ENCODE data around the gene TNFRSF9.

DNA sequence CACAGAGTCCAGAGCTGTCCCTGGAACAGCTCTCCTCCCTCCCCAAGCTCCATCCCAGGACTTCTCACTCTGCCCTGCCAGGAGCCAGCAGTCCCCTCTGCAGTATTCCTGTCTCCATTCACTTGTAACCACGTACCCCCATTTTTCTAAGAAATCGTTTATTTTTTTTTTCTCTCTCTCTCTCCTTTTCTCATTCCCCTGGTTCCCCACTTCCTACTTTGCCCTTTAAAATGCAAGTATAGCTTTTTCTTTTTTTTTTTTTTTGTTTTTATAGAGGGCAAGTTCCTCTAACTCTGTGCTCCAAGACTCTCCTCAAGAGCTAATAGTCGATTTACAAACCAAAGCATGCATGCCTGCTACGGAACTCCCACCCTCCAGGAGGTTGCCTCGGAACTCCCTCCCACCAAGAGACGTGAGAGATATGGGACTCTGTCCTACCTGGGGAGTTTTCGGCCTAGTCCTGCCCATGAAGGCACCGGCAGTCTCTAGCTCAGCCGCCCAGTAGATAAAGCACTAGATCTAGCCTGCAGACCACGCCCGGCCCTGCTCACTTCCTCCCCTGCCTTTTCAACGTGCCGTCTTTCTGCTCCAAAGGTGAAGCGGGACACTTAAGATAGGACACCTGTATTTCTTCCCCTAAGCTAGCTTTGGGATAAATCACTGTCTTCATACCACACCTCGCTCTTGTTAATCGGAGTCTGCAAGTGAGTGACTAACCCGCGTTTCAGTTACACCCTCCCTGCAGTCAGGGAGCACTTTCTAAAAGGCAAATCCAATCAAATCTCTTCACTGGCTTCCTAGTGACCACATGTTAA lies 27.7 kb downstream of the TNFRSF9 start:
- TF ChIP-seq, protein P1, sequence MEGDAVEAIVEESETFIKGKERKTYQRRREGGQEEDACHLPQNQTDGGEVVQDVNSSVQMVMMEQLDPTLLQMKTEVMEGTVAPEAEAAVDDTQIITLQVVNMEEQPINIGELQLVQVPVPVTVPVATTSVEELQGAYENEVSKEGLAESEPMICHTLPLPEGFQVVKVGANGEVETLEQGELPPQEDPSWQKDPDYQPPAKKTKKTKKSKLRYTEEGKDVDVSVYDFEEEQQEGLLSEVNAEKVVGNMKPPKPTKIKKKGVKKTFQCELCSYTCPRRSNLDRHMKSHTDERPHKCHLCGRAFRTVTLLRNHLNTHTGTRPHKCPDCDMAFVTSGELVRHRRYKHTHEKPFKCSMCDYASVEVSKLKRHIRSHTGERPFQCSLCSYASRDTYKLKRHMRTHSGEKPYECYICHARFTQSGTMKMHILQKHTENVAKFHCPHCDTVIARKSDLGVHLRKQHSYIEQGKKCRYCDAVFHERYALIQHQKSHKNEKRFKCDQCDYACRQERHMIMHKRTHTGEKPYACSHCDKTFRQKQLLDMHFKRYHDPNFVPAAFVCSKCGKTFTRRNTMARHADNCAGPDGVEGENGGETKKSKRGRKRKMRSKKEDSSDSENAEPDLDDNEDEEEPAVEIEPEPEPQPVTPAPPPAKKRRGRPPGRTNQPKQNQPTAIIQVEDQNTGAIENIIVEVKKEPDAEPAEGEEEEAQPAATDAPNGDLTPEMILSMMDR (IDR thresholded peaks at IDR 0.05), result no peak
- no peak for TF ChIP-seq POLR2A (IDR thresholded peaks at IDR 0.05)
- no peak for TF ChIP-seq POLR2AphosphoS5 (IDR thresholded peaks at IDR 0.05)
- TF ChIP-seq EP300 (IDR thresholded peaks at IDR 0.05; ENCODE audit: low read depth), result no peak

Measured in transverse colon (tissue), 4 donors.